Measurements from ENCODE around the gene AGFG2. TPM values are rescaled to one million over a fixed set of nuclear protein-coding genes. Genes with fewer than 3 reads are reported as not detected.

The AGFG2 gene
- total and polyA plus RNA-seq, 10 of the 15 experiments (the other 5 are each of a cell fraction or from before 2014, with no cell fraction given): 0.90 to 71.5 (median 25.4) TPM

GRCh38 chr7:100586266-100587025 is 47.4 kb downstream of the AGFG2 start, which contains the start of gene FBXO24 (continued):
- TF ChIP-seq ZNF384 (IDR thresholded peaks at IDR 0.05; ENCODE audit: borderline replicate concordance, low read depth, low read length): no peak

- Histone ChIP-seq H3K4me1 (ENCODE audit: control insufficient read depth, insufficient read depth, low read length) (peaks cover 15% of the 10 kb centered on the region), H4K20me1 (ENCODE audit: control insufficient read depth, insufficient read depth) (no peaks in the 10 kb centered on the region), H3K27ac (ENCODE audit: control insufficient read depth, insufficient read depth) (no peak overlapping the region), H3K79me2 (ENCODE audit: control insufficient read depth, insufficient read depth, low read length) (peaks cover 24% of the 10 kb centered on the region), H3K36me3 (ENCODE audit: control insufficient read depth in 2 of 2, insufficient read depth in 2 of 2, low read length in 1 of 2) (no peaks in the 10 kb centered on the region), H3K9ac (ENCODE audit: control insufficient read depth, insufficient read depth, low read length) (no peak overlapping the region), H3K4me3 (no peak overlapping the region), H3K27me3 (replicated peaks in 1 of 2; ENCODE audit: control insufficient read depth in 2 of 2, insufficient read depth in 2 of 2, low read length in 1 of 2) (no peaks in the 10 kb centered on the region), H2AFZ (ENCODE audit: control insufficient read depth, low read depth, low read length) (no peak overlapping the region), H3K9me3 (replicated peaks; ENCODE audit: control insufficient read depth, insufficient read depth, low read length) (no peaks in the 10 kb centered on the region), H3K4me2 (ENCODE audit: control insufficient read depth, insufficient read depth) (no peak overlapping the region)
- SMC1A ChIA-PET (ENCODE audit: uncharacterized antibody, unreplicated experiment): interaction anchor here (0.8 to 2.3 kb wide), 7 partner anchors 9 to 133 kb away, joined by 3 to 13 read pairs (median 4); no protein-coding TSS in a partner anchor
- RAD21 ChIA-PET (ENCODE audit: unreplicated experiment): interaction anchor here (0.6 to 1.6 kb wide), 11 partner anchors 23 to 264 kb away, joined by 3 to 6 read pairs (median 4); partner anchors contain the start of genes SLC12A9 and ZCWPW1
- ATAC-seq (no peak), FAIRE-seq (no peak), DNase-seq (ENCODE audit: low read depth, low spot score) (no peak)
- intact Hi-C loops (cut with micrococcal nuclease; ENCODE audit: unreplicated experiment): no loop called here
- BruUV-seq (replicated peaks): no TSS peak
- in situ Hi-C loops (cut with MboI): no loop called here
- POLR2A ChIA-PET: interaction anchor here (0.6 to 1.0 kb wide), 5 partner anchors 45 to 139 kb away, joined by 3 to 7 read pairs (median 6); no protein-coding TSS in a partner anchor
- CTCF ChIA-PET: interaction anchor here (0.6 to 11.6 kb wide), 27 partner anchors 10 to 644 kb away, joined by 3 to 190 read pairs (median 4); partner anchors contain the start of genes AGFG2, MOSPD3, POP7 and SLC12A9
- WGBS (ENCODE audit: insufficient coverage, insufficient replicate concordance, low lambda C conversion rate, missing lambda C conversion rate): 0% methylated on average over 1 of the region's 1 CpG
- TF ChIP-seq IRF3 (IDR thresholded peaks at IDR 0.05) (no peak), ZNF384 (IDR thresholded peaks at IDR 0.05; ENCODE audit: borderline replicate concordance, low read depth, low read length) (no peak), RAD21 (IDR thresholded peaks at IDR 0.05; ENCODE audit: insufficient read depth, low read depth, low read length) (peak; percentile 48), EGR1 (IDR thresholded peaks at IDR 0.05; ENCODE audit: borderline replicate concordance in 1 of 2, low read depth in 2 of 2, low read length in 2 of 2) (no peak), ESRRA (IDR thresholded peaks at IDR 0.05; ENCODE audit: low read length) (no peak), BHLHE40 (IDR thresholded peaks at IDR 0.05; ENCODE audit: borderline replicate concordance in 1 of 2, low read depth in 2 of 2, low read length in 1 of 2) (no peak), MTA3 (IDR thresholded peaks at IDR 0.05; ENCODE audit: borderline replicate concordance, low read length) (no peak), MXI1 (IDR thresholded peaks at IDR 0.05; ENCODE audit: low read depth, low read length) (no peak), BRCA1 (IDR thresholded peaks at IDR 0.05; ENCODE audit: low read depth, low read length) (no peak), TARDBP (IDR thresholded peaks at IDR 0.05; ENCODE audit: borderline replicate concordance) (no peak), SMC3 (IDR thresholded peaks at IDR 0.05; ENCODE audit: borderline replicate concordance, low read length) (peak; percentile 51; the same call in 1 of the 2 replicates), TBL1XR1 (IDR thresholded peaks at IDR 0.05; ENCODE audit: low read depth, low read length) (no peak), JUND (IDR thresholded peaks at IDR 0.05; ENCODE audit: low read depth, low read length) (no peak), RELB (IDR thresholded peaks at IDR 0.05; ENCODE audit: low read depth) (no peak), RAD51 (IDR thresholded peaks at IDR 0.05) (no peak)
Observed at GRCh38 chr7:100588438-100588837, 49.4 kb downstream of the AGFG2 start.

All from GM12878 (cell line).